KMS-11 (cell line): ENCODE results near the gene SLA2.

ENCODE experiments used
- H2AFZ ChIP-seq: fragments of 200-600 bp; sonication (generic); 2 replicates; pipeline ENCODE4 v1.6.1; 2016; ENCODE audit warnings: antibody characterized with exemption, mixed run types, low read depth
- H3K27ac ChIP-seq: fragments of 200-600 bp; sonication (generic); 2 replicates; pipeline ENCODE4 v1.6.1; 2016; ENCODE audit warnings: mild to moderate bottlenecking, mixed run types
- H3K27me3 ChIP-seq: fragments of 200-600 bp; sonication (generic); 2 replicates; pipeline ENCODE4 v1.6.1; 2017; ENCODE audit warnings: mild to moderate bottlenecking, low read depth, mixed run types, moderate library complexity; ENCODE audit not compliant: insufficient read depth
- H3K36me3 ChIP-seq: fragments of 200-600 bp; sonication (generic); 2 replicates; pipeline ENCODE4 v1.6.1; 2017; ENCODE audit warnings: mild to moderate bottlenecking, mixed run types; ENCODE audit not compliant: insufficient read depth
- H3K4me1 ChIP-seq: fragments of 200-600 bp; sonication (generic); 2 replicates; pipeline ENCODE4 v1.6.1; 2016; ENCODE audit warnings: mild to moderate bottlenecking, low read depth, mixed run types; ENCODE audit not compliant: poor library complexity, severe bottlenecking
- H3K4me2 ChIP-seq: fragments of 200-600 bp; sonication (generic); 2 replicates; pipeline ENCODE4 v1.7.0; 2016; ENCODE audit warnings: mild to moderate bottlenecking, mixed run types
- H3K4me3 ChIP-seq: fragments of 200-600 bp; sonication (generic); IDR thresholded peaks from 2 replicates; pipeline ENCODE4 v1.6.1; 2017; ENCODE audit warnings: low read depth, low read length, mixed read lengths; ENCODE audit not compliant: insufficient read depth
- H3K79me2 ChIP-seq: fragments of 200-600 bp; sonication (generic); 2 replicates; pipeline ENCODE4 v1.6.1; 2016; ENCODE audit warnings: low read depth, mixed run types; ENCODE audit not compliant: insufficient read depth
- H3K9ac ChIP-seq: fragments of 200-600 bp; sonication (generic); 2 replicates; pipeline ENCODE4 v1.6.1; 2016; ENCODE audit warnings: mild to moderate bottlenecking, mixed run types
- H4K20me1 ChIP-seq: fragments of 200-600 bp; sonication (generic); 2 replicates; pipeline ENCODE4 v1.6.1; 2016; ENCODE audit warnings: mild to moderate bottlenecking, mixed run types; ENCODE audit not compliant: insufficient read depth
- CTCF ChIP-seq: fragments of 200-600 bp; sonication (generic); conservative IDR thresholded peaks from 2 replicates; pipeline ENCODE4 v1.6.1; 2017; ENCODE audit warnings: low read depth, mild to moderate bottlenecking, antibody characterized with exemption, low read length, moderate library complexity, mixed read lengths

Gene SLA2

DNA sequence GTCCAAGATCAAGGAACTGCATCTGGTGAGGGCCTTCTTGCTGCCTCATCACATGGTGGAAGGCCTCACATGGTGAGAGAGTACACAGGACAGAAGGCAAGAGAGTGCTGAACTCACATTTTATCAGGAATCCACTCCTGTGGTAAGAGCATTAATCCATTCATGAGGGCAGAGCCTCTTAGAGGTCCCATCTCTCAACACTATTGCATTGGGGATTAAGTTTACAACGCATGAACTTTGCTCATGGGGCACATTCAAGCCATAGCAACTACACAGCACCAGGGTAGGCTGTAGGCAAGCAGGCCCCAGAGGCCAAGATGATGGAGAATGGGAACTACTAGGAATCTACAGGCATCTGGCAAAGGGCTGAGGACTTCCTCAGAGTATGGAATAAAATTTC, 82.6 kb downstream of the SLA2 start:
- H3K4me2 ChIP-seq = no peak overlapping the region

DNA sequence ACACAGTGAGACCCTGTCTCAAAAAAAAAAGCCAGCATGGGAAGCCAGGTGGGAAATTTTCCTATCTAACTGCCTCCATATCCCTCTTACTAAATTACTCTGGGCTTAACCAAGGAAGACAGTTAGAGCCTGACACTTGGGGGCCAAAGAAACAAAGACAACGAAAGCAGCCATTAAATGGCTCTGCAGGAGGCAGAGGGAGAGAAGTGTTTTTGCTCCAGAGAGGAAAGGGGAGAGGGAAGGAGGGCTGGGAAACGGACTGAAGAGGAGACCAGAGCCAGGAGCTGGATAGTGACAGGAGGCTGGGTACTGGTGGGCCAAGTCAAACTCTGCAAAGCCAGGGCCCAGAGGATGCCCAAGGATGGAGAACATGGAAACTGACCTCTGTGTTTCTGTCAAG, 83.3 kb downstream of the SLA2 start:
- Histone ChIP-seq H3K27me3 (no peaks in the 10 kb centered on the region), H3K79me2 (no peaks in the 10 kb centered on the region), H3K9ac (no peak overlapping the region), H2AFZ (no peak overlapping the region), H3K27ac (no peak overlapping the region), H4K20me1 (no peaks in the 10 kb centered on the region), H3K4me2 (no peak overlapping the region), H3K4me3 (no peak overlapping the region), H3K4me1 (no peaks in the 10 kb centered on the region), H3K36me3 (no peaks in the 10 kb centered on the region)
- no peak for TF ChIP-seq CTCF

More for the DNA sequence above, 82.6 kb downstream of the SLA2 start:
- no peaks in the 10 kb centered on the region for H3K27me3 ChIP-seq
- no peak for TF ChIP-seq CTCF
- H2AFZ ChIP-seq = no peak overlapping the region
- no peaks in the 10 kb centered on the region for H4K20me1 ChIP-seq
- no peaks in the 10 kb centered on the region for H3K4me1 ChIP-seq
- H3K27ac ChIP-seq = no peak overlapping the region
- no peak overlapping the region for H3K9ac ChIP-seq
- no peaks in the 10 kb centered on the region for H3K36me3 ChIP-seq
- H3K4me3 ChIP-seq = no peak overlapping the region
- no peaks in the 10 kb centered on the region for H3K79me2 ChIP-seq
